Tibial nerve (tissue), 4 donors: ENCODE data around the gene THBS3.

Experiments used
- CTCF ChIP-seq, 5 experiments: fragments of 200-600 bp in 3 of 5; fragments of 450-650 bp in 2 of 5; sonication (generic) in 3 of 5; IDR thresholded peaks; one replicate each; pipeline ENCODE4 v1.5.1; 2016 to 2019; ENCODE audit warnings: antibody characterized with exemption in 5 of 5, mild to moderate bottlenecking in 3 of 5, moderate library complexity in 2 of 5
- EP300 ChIP-seq, 2 donors: sonication (generic); formaldehyde crosslinking; IDR thresholded peaks; one replicate each; pipeline ENCODE4 v1.6.1; 2017; ENCODE audit warnings: antibody characterized with exemption in 2 of 2, mild to moderate bottlenecking in 1 of 2

- TF ChIP-seq CTCF (IDR thresholded peaks at IDR 0.05): no peak
- no peak for TF ChIP-seq EP300 (IDR thresholded peaks at IDR 0.05)
These were observed 48.7 kb downstream of the THBS3 start for GRCh38 chr1:155158991-155159390.
